DND-41 (cell line): Measurements from ENCODE around the gene COL4A6.

Experiments
- ATAC-seq: fragments of 200-7000 bp; cut with Tn5 transposase; 3 replicates; pipeline ENCODE4 v1.9.1; 2021; ENCODE audit warnings: low read depth; ENCODE audit not compliant: insufficient read depth
- DNase-seq: peaks from one replicate; pipeline ENCODE4 v3.0.0-alpha.2; 2020
- H2AFZ ChIP-seq: 2 replicates; pipeline ENCODE4 v1.6.0; 2012; ENCODE audit warnings: low read depth, low read length
- H3K27ac ChIP-seq: 2 replicates; pipeline ENCODE4 v1.5.1; 2012; ENCODE audit warnings: low read length, inconsistent platforms
- H3K27me3 ChIP-seq: fragments of 200-600 bp; sonication (generic); 2 replicates; pipeline ENCODE4 v1.6.0; 2012; ENCODE audit warnings: low read length, mild to moderate bottlenecking, inconsistent platforms; ENCODE audit not compliant: insufficient read depth, poor library complexity
- H3K36me3 ChIP-seq: 2 replicates; pipeline ENCODE4 v1.5.1; 2012; ENCODE audit warnings: low read length, inconsistent platforms; ENCODE audit not compliant: insufficient read depth
- H3K4me1 ChIP-seq: 2 replicates; pipeline ENCODE4 v1.5.1; 2012; ENCODE audit warnings: mild to moderate bottlenecking, low read length; ENCODE audit not compliant: insufficient read depth
- H3K4me2 ChIP-seq: 2 replicates; pipeline ENCODE4 v1.6.0; 2012; ENCODE audit warnings: mild to moderate bottlenecking, moderate library complexity, low read length, inconsistent platforms; ENCODE audit not compliant: insufficient read depth
- H3K4me3 ChIP-seq, 2 experiments: fragments of 200-600 bp in 1 of 2; shearing (Covaris generic) in 1 of 2; 2 replicates each; pipeline ENCODE4 v1.5.1; 2012 to 2016; ENCODE audit warnings: inconsistent platforms in 2 of 2, low read length in 2 of 2, mild to moderate bottlenecking in 2 of 2, low read depth in 1 of 2, moderate library complexity in 1 of 2
- H3K79me2 ChIP-seq: 2 replicates; pipeline ENCODE4 v1.6.0; 2012; ENCODE audit warnings: low read length, inconsistent platforms; ENCODE audit not compliant: insufficient read depth
- H3K9ac ChIP-seq: 2 replicates; pipeline ENCODE4 v1.6.0; 2012; ENCODE audit warnings: low read depth, mild to moderate bottlenecking, inconsistent platforms, low read length, moderate library complexity
- H3K9me3 ChIP-seq: 2 replicates; pipeline ENCODE4 v1.5.1; 2012; ENCODE audit warnings: low read length, moderate library complexity, mild to moderate bottlenecking, inconsistent platforms; ENCODE audit not compliant: insufficient read depth, severe bottlenecking
- H4K20me1 ChIP-seq: 2 replicates; pipeline ENCODE4 v1.6.0; 2012; ENCODE audit warnings: low read length; ENCODE audit not compliant: insufficient read depth
- EZH2 ChIP-seq: IDR thresholded peaks from 3 replicates; pipeline ENCODE4 v1.6.1; 2012; ENCODE audit warnings: borderline replicate concordance, low read depth, mild to moderate bottlenecking, moderate library complexity, low read length, inconsistent platforms; ENCODE audit not compliant: severe bottlenecking
- TF ChIP-seq, protein P1 (sequence below): IDR thresholded peaks from 2 replicates; pipeline ENCODE4 v1.5.1; 2012; ENCODE audit warnings: borderline replicate concordance, low read length, moderate library complexity, mild to moderate bottlenecking; ENCODE audit not compliant: poor library complexity, severe bottlenecking; ENCODE audit errors: extremely low read depth

COL4A6 gene

DNA sequence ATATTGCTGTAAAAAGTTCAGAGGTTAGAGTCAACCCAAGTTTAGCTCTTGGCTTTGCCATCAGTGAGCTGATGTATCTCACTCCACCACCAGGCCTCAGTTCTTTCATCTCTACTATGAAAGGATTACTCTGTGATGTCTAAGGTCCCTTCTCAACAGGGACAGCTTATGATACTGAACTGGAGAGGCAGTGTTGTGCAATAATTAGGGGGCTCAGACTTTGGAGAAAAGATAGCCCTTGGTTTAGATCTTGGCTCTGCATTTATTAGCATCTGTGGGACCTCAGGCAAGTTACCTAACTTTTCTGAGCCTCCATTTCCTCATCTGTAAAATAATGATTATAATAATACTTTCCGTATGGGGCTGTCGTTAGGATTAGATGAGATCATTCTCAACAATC, 89.0 kb downstream of the COL4A6 start:
- ATAC-seq, result no peak
- Histone ChIP-seq H3K27me3 (no peaks in the 10 kb centered on the region), H3K4me3 (no peak overlapping the region), H3K27ac (no peak overlapping the region), H3K9ac (no peak overlapping the region), H3K4me1 (no peaks in the 10 kb centered on the region), H3K9me3 (no peaks in the 10 kb centered on the region), H3K36me3 (no peaks in the 10 kb centered on the region), H3K4me2 (no peak overlapping the region), H3K79me2 (no peaks in the 10 kb centered on the region), H2AFZ (no peak overlapping the region), H4K20me1 (no peaks in the 10 kb centered on the region)
- TF ChIP-seq, protein P1, sequence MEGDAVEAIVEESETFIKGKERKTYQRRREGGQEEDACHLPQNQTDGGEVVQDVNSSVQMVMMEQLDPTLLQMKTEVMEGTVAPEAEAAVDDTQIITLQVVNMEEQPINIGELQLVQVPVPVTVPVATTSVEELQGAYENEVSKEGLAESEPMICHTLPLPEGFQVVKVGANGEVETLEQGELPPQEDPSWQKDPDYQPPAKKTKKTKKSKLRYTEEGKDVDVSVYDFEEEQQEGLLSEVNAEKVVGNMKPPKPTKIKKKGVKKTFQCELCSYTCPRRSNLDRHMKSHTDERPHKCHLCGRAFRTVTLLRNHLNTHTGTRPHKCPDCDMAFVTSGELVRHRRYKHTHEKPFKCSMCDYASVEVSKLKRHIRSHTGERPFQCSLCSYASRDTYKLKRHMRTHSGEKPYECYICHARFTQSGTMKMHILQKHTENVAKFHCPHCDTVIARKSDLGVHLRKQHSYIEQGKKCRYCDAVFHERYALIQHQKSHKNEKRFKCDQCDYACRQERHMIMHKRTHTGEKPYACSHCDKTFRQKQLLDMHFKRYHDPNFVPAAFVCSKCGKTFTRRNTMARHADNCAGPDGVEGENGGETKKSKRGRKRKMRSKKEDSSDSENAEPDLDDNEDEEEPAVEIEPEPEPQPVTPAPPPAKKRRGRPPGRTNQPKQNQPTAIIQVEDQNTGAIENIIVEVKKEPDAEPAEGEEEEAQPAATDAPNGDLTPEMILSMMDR, result no peak
- TF ChIP-seq EZH2, result no peak
- no peak for DNase-seq

DNA sequence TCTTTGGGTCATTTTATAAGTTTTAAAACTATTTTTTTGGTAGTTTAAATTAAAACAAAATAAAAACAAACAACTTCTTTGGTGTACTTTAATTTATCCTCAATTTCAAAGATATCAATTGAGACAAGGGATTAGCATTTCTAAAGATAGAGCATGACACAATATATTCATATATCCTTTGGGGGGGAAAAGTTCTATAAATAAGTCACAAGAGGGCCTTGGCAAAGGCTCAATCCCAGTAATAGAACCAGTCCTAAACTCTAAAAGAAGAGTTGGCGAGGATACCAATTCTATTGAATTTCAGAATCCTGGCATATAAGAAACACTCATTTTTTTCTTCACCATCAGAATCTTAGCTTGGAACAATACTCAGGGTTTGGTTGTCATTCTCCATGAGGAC, 89.7 kb downstream of the COL4A6 start:
- no peaks in the 10 kb centered on the region for H3K27me3 ChIP-seq
- ATAC-seq, result no peak
- H3K9me3 ChIP-seq, result no peaks in the 10 kb centered on the region
- H3K4me3 ChIP-seq, result no peak overlapping the region
- no peak overlapping the region for H3K27ac ChIP-seq
- H3K36me3 ChIP-seq, result no peaks in the 10 kb centered on the region
- H3K4me1 ChIP-seq, result no peaks in the 10 kb centered on the region
- TF ChIP-seq, protein P1, result no peak
- TF ChIP-seq EZH2, result no peak
- H2AFZ ChIP-seq, result no peak overlapping the region
- H4K20me1 ChIP-seq, result no peaks in the 10 kb centered on the region
- H3K9ac ChIP-seq, result no peak overlapping the region
- no peak for DNase-seq
- H3K4me2 ChIP-seq, result no peak overlapping the region
- no peaks in the 10 kb centered on the region for H3K79me2 ChIP-seq

DNA sequence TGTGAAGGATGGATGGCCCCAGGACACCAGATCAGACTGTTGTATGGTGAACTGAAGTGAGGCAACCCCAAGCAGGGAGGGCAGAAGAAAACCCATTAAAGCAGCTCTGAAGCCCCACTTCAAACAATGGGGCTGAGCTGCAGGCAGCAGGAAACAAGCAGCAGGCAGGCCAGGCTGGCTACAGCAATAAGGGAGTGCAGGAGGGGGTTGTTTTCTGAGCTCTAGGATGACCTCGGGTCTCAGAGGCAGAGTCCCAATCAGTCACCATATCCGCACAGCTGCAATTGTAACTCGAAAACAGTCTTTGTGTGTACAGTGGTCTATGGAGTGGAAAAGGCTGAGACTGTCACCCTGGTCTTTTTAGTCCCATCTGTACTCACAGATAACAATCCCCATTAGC, 90.4 kb downstream of the COL4A6 start:
- H3K27me3 ChIP-seq, result no peaks in the 10 kb centered on the region
- no peaks in the 10 kb centered on the region for H3K4me1 ChIP-seq
- no peaks in the 10 kb centered on the region for H3K79me2 ChIP-seq
- H4K20me1 ChIP-seq, result no peaks in the 10 kb centered on the region
- H2AFZ ChIP-seq, result no peak overlapping the region
- no peak overlapping the region for H3K27ac ChIP-seq
- H3K4me3 ChIP-seq, result no peak overlapping the region
- no peak overlapping the region for H3K4me2 ChIP-seq
- TF ChIP-seq, protein P1, result no peak
- no peak for TF ChIP-seq EZH2
- no peak overlapping the region for H3K9ac ChIP-seq
- ATAC-seq (no peak), DNase-seq (no peak)
- H3K9me3 ChIP-seq, result no peaks in the 10 kb centered on the region
- H3K36me3 ChIP-seq, result no peaks in the 10 kb centered on the region

DNA sequence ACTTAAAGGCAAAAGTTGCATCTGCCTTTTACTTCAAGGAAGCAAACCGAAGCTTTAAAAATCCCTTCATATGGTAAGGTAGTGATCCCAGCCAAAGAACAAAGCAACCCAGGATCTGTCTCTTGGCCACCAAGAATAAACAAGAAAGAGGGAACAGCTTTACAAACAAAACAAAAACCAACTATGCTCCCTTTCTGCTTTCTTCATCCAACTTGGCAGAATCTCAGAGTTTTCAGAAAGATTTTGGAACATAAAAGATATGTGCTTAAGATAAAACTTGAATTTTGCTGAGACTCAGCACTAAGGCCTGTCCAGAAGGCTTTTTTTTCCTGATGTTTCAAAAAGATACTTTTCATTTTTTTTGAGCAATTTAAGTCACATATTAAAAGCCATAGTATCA, 94.0 kb downstream of the COL4A6 start:
- no peak overlapping the region for H2AFZ ChIP-seq
- no peak overlapping the region for H3K4me2 ChIP-seq
- no peak for TF ChIP-seq EZH2
- TF ChIP-seq, protein P1, result no peak
- ATAC-seq, result no peak
- no peak for DNase-seq
- no peak overlapping the region for H3K27ac ChIP-seq
- H3K36me3 ChIP-seq, result no peaks in the 10 kb centered on the region
- no peaks in the 10 kb centered on the region for H4K20me1 ChIP-seq
- no peaks in the 10 kb centered on the region for H3K27me3 ChIP-seq
- no peak overlapping the region for H3K4me3 ChIP-seq
- no peaks in the 10 kb centered on the region for H3K79me2 ChIP-seq
- no peaks in the 10 kb centered on the region for H3K9me3 ChIP-seq
- H3K4me1 ChIP-seq, result no peaks in the 10 kb centered on the region
- no peak overlapping the region for H3K9ac ChIP-seq
